GM15510 (cell line): ENCODE data around the gene HLA-DQB1.

ENCODE experiments used
- POLR2A ChIP-seq: IDR thresholded peaks from 3 replicates; pipeline ENCODE4 v1.6.1; 2011; ENCODE audit warnings: borderline replicate concordance; ENCODE audit not compliant: insufficient read length; ENCODE audit errors: extremely low read depth

The HLA-DQB1 gene

GRCh38 chr6:32637219-32637880 lies 29.1 kb downstream of the HLA-DQB1 start, which contains the start of gene HLA-DQA1:
TSS of gene HLA-DQA1 (plus strand) at chr6:32637406. CDS start at chr6:32637459, 53 bp downstream.
- TF ChIP-seq POLR2A = peak; percentile 58

GRCh38 chr6:32635526-32636123 lies 30.8 kb downstream of the HLA-DQB1 start:
- TF ChIP-seq POLR2A = no peak

- no peak for TF ChIP-seq POLR2A
Measured at GRCh38 chr6:32627831-32628230, 38.6 kb downstream of the HLA-DQB1 start.

DNA sequence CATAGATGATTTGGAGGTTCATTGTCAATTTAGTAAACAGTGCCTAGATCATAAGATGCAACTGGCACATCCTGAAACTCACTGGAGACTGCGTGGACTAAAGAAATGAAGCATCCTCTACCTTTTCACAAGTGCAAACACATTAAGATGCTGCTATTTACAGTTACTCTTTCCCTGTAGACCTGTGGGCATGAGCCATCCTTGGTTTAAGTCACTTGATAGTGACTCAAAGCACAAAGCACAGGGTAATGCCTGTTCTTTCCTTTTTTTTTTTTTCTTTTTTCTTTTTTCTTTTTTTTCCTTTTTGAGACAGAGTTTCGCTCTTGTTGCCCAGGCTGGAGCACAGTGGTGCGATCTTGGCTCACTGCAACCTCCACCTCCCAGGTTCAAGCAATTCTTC lies 39.2 kb downstream of the HLA-DQB1 start:
- TF ChIP-seq POLR2A = no peak

DNA sequence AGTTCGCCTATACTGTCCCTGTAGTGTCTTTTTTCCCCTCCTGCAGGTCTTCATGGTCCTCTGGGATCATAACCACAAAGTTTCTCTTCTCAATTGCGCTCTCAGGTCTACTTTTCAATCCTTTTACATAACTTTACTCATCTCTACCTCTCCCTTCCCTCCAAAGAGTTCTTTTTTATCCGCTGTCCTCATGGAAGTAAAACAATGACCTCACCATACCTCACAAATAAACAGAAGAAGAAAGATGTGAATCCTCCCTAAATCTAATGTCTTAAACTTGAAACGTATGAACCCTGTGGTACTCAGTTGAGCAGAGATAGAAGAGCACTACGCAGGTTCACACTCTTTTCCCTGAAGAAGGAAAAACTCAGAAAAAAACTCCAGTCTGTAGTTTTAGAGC lies 41.3 kb downstream of the HLA-DQB1 start:
- no peak for TF ChIP-seq POLR2A

GRCh38 chr6:32624565-32624964 lies 41.9 kb downstream of the HLA-DQB1 start:
- no peak for TF ChIP-seq POLR2A

- TF ChIP-seq POLR2A = no peak
Measured at GRCh38 chr6:32623693-32624092, 42.8 kb downstream of the HLA-DQB1 start.

DNA sequence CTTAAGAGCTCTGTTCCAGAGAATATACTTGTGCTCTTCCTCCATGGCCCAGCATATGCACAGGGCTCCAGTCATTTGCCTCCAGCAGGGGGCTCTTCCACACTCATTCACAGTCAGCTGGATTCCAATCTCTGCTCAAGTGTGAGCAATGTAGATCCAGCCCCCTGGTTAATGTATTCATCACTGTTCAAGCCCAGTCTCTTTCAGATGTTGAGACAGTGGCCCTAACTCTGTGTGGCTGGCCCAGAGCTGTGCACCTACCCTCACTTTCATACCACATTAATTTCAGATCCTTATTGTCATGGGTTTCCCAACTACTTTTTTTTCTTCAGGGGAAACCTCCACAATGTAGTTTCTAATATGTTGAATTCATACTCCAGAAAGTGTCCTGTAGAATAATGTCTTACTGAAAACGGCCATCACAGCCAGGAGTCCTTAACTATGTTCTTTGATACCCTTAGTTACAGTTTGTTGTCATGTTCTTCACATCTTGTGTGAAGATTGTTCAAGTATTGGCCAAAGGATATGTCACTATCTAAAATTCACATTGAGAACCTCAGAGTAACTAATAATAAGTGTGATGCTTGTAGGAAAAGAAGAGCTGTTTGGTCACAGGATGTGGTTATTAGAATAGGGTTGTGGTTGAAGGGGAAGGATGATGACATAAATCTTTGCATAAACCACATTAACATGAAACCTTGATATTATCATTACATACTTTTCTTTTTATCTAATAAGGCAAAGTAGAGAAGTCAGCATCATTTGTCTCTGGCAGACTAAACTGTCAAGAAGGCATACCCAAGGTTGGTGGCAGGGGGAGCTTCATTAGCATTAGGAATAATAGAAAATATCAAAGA lies 43.7 kb downstream of the HLA-DQB1 start:
- peak; percentile 15 for TF ChIP-seq POLR2A

DNA sequence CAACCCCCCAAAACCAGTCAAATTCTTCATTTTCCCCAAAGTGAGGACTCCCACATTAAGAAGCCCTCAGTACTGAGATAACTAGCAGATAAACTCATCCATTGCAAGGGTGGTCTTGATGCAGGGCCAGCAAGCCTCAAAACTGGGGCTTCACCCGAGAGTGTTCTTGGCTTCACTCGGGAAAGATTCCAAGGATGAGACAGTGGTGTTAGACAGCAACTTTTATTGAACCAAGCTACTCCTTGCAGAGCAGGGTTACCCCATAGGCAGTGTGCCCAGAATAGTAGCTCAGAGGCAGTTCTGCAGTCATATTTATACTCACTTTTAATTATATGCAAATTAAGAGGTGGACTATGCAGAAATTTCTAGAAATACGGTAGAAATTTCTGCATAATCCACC lies 45.1 kb downstream of the HLA-DQB1 start:
- peak; percentile 47 for TF ChIP-seq POLR2A

DNA sequence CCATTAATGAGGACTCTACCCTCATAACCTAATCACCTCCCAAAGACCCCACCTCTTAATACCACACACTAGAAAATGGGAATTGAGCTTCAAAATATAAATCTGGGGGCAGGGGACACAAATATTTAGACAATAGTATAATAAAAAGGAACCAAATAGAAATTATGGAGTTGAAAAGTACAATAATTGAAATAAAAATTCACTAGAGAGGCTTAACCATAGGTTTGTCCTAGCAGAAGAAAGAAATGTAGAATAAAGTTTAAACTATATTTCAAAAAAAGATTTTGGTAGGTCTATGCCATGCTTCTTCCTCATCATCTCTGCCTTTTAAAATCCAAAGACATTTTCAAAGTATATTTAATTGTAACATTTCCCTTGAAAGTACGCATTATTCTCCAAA lies 48.7 kb downstream of the HLA-DQB1 start:
- TF ChIP-seq POLR2A = no peak

GRCh38 chr6:32615885-32616532 lies 50.4 kb downstream of the HLA-DQB1 start:
- TF ChIP-seq POLR2A = no peak

GRCh38 chr6:32614366-32615081 lies 51.9 kb downstream of the HLA-DQB1 start:
- TF ChIP-seq POLR2A = peak; percentile 38

- no peak for TF ChIP-seq POLR2A
Measured at GRCh38 chr6:32613475-32613874, 53.0 kb downstream of the HLA-DQB1 start.

DNA sequence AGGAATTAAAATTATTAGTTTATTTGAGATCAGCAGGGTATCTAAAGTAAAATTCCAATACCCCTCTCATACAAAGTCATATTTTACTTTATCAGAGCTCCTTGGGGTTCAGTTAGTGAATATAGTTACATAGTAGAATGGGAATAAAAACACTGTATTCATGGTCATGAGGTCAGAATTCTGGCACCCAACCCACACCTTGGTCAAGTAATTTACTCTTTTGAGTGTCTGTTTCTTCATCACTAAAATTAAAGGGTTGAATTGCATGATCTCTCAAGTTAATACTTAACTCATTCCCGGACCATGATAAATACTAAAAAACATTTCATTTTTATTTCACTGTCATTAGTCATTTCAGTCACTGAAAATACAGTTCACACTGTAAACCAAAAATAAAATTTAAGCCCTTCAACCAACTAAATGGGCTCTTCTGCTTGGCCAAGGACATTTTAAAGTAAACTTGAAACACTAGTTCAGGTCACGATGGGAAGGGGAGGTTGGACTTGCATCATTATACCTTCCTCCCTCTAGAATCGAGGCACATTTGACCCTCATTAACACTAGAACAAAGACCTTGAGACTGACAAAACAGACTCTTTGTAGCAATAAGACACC lies 55.7 kb downstream of the HLA-DQB1 start:
- no peak for TF ChIP-seq POLR2A

GRCh38 chr6:32609731-32610640 lies 56.5 kb downstream of the HLA-DQB1 start:
- no peak for TF ChIP-seq POLR2A
